SU-DHL-6 (cell line): Measurements from ENCODE around the gene PSEN2.

ENCODE experiments used
- H2AFZ ChIP-seq: fragments of 200-600 bp; sonication (generic); 2 replicates; pipeline ENCODE4 v1.6.1; 2014; ENCODE audit warnings: low read depth, mild to moderate bottlenecking, moderate library complexity, mixed read lengths, antibody characterized with exemption, low read length; ENCODE audit not compliant: severe bottlenecking
- H3F3A ChIP-seq: fragments of 200-600 bp; shearing (Covaris generic); 2 replicates; pipeline ENCODE4 v1.6.0; 2016; ENCODE audit warnings: antibody characterized with exemption, mild to moderate bottlenecking; ENCODE audit not compliant: insufficient read depth
- H3K27ac ChIP-seq: fragments of 200-600 bp; sonication (generic); 2 replicates; pipeline ENCODE4 v1.5.1; 2016; ENCODE audit warnings: low read depth, mild to moderate bottlenecking, low read length, moderate library complexity, mixed read lengths
- H3K27me3 ChIP-seq: fragments of 200-600 bp; sonication (generic), shearing (Covaris generic); 2 replicates; pipeline ENCODE4 v1.6.0; 2014; ENCODE audit warnings: mild to moderate bottlenecking, low read length
- H3K36me3 ChIP-seq: fragments of 200-600 bp; sonication (generic); 2 replicates; pipeline ENCODE4 v1.6.1; 2014; ENCODE audit warnings: mild to moderate bottlenecking, low read length, mixed read lengths
- H3K4me2 ChIP-seq: fragments of 300-600, 200-600 bp; shearing (Covaris generic), sonication (generic); 2 replicates; pipeline ENCODE4 v1.6.0; 2014; ENCODE audit warnings: low read length, low read depth, mild to moderate bottlenecking; ENCODE audit not compliant: poor library complexity, severe bottlenecking
- H3K4me3 ChIP-seq: fragments of 200-600 bp; sonication (generic); 2 replicates; pipeline ENCODE4 v1.5.1; 2014; ENCODE audit warnings: antibody characterized with exemption, low read length, mild to moderate bottlenecking, mixed read lengths; ENCODE audit not compliant: insufficient read depth, poor library complexity, severe bottlenecking
- H3K79me2 ChIP-seq: fragments of 200-600 bp; sonication (generic); 2 replicates; pipeline ENCODE4 v1.6.1; 2014; ENCODE audit warnings: mild to moderate bottlenecking, low read length, moderate library complexity; ENCODE audit not compliant: insufficient read depth
- H3K9ac ChIP-seq: fragments of 200-600 bp; sonication (generic); 2 replicates; pipeline ENCODE4 v1.7.0; 2014; ENCODE audit warnings: mild to moderate bottlenecking, low read length
- H3K9me2 ChIP-seq: fragments of 200-600 bp; sonication (generic); replicated peaks from 2 replicates; pipeline ENCODE4 v1.6.1; 2014; ENCODE audit warnings: low read length; ENCODE audit not compliant: insufficient read depth
- H3K9me3 ChIP-seq: fragments of 200-600 bp; sonication (generic); 2 replicates; pipeline ENCODE4 v1.6.1; 2014; ENCODE audit warnings: low read length, mixed read lengths; ENCODE audit not compliant: insufficient read depth
- H4K20me1 ChIP-seq: fragments of 200-600 bp; sonication (generic); 2 replicates; pipeline ENCODE4 v1.6.1; 2014; ENCODE audit warnings: low read depth, mild to moderate bottlenecking, antibody characterized with exemption, low read length, moderate library complexity, mixed read lengths
- EZH2phosphoT487 ChIP-seq: fragments of 200-600 bp; sonication (generic), shearing (Covaris generic); conservative IDR thresholded peaks from 2 replicates; pipeline ENCODE4 v1.6.1; 2018; ENCODE audit warnings: mild to moderate bottlenecking, antibody characterized with exemption, low read length, moderate library complexity, mixed read lengths
- TF ChIP-seq, protein P1 (sequence below): fragments of 200-600 bp; sonication (generic); IDR thresholded peaks from one replicate; pipeline ENCODE4 v1.5.1; 2017; ENCODE audit warnings: antibody characterized with exemption, mild to moderate bottlenecking, low read length, moderate library complexity; ENCODE audit not compliant: insufficient read depth, poor library complexity, severe bottlenecking

The PSEN2 gene

DNA sequence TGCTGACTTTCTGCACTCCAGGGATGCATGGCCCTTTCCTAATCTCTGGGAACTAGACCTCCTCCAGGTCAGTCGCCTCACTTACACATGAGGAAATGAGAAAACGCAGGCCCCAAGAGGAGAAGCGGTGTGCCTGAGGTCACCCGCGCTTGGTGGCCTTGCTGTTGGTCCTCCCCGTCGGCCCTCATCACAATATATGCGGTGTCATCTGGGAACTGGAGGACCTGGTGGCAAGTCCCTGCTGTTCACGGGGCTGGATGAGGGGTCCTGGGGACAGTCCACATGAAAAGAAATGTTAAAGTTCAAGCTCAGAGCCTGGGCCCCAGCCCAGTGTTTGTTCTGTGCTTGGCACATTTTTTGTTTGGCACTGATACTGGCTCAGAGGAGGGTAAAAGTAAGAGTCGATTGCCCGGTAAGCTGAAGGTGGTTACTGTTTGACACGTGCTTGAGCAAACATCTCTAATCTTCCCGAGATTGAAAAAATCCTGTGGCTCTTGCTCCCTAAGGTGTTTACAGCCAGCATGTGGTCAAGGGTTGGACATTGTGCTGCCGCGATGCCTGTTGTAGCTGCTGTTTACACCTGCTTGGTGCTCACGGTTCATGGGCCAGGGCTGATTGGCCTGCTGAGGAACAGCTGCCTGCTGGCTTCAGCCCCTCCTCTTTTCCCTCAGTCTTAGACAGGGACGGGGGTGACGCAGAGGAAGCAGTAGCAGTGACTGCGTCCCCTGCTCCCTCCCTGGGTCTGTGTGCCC lies 74.9 kb downstream of the PSEN2 start:
- Histone ChIP-seq H3K9me2 (no peaks in the 10 kb centered on the region), H3K4me3 (no peak overlapping the region), H3K4me2 (no peak overlapping the region), H3K27ac (no peak overlapping the region), H3K27me3 (no peaks in the 10 kb centered on the region), H4K20me1 (no peaks in the 10 kb centered on the region), H3K36me3 (no peaks in the 10 kb centered on the region), H3F3A (no peaks in the 10 kb centered on the region), H3K79me2 (no peaks in the 10 kb centered on the region), H3K9me3 (no peaks in the 10 kb centered on the region), H2AFZ (no peak overlapping the region), H3K9ac (no peak overlapping the region)
- no peak for TF ChIP-seq EZH2phosphoT487
- TF ChIP-seq, protein P1, sequence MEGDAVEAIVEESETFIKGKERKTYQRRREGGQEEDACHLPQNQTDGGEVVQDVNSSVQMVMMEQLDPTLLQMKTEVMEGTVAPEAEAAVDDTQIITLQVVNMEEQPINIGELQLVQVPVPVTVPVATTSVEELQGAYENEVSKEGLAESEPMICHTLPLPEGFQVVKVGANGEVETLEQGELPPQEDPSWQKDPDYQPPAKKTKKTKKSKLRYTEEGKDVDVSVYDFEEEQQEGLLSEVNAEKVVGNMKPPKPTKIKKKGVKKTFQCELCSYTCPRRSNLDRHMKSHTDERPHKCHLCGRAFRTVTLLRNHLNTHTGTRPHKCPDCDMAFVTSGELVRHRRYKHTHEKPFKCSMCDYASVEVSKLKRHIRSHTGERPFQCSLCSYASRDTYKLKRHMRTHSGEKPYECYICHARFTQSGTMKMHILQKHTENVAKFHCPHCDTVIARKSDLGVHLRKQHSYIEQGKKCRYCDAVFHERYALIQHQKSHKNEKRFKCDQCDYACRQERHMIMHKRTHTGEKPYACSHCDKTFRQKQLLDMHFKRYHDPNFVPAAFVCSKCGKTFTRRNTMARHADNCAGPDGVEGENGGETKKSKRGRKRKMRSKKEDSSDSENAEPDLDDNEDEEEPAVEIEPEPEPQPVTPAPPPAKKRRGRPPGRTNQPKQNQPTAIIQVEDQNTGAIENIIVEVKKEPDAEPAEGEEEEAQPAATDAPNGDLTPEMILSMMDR: no peak
